HEK293T (cell line): Measurements from ENCODE around the gene DLG1.

Experiments
- ARNT ChIP-seq: fragments of 450-650 bp; IDR thresholded peaks from 2 replicates; pipeline ENCODE4 v1.6.1; 2017; ENCODE audit warnings: mild to moderate bottlenecking
- BHLHE40 ChIP-seq: fragments of 450-650 bp; IDR thresholded peaks from 2 replicates; pipeline ENCODE4 v1.6.1; 2016; ENCODE audit warnings: mild to moderate bottlenecking, moderate library complexity, borderline replicate concordance
- FOXA1 ChIP-seq: fragments of 450-650 bp; IDR thresholded peaks from 2 replicates; pipeline ENCODE4 v1.6.1; 2016; ENCODE audit warnings: mild to moderate bottlenecking
- FOXK2 ChIP-seq: fragments of 450-650 bp; IDR thresholded peaks from 2 replicates; pipeline ENCODE4 v1.6.1; 2016; ENCODE audit warnings: mild to moderate bottlenecking
- FOXM1 ChIP-seq: fragments of 450-650 bp; IDR thresholded peaks from 2 replicates; pipeline ENCODE4 v1.6.1; 2017; ENCODE audit warnings: mild to moderate bottlenecking, borderline replicate concordance
- L3MBTL2 ChIP-seq: fragments of 450-650 bp; conservative IDR thresholded peaks from 2 replicates; pipeline ENCODE4 v1.6.1; 2016; ENCODE audit warnings: mild to moderate bottlenecking
- LEF1 ChIP-seq: fragments of 450-650 bp; IDR thresholded peaks from 2 replicates; pipeline ENCODE4 v1.6.1; 2017; ENCODE audit warnings: mild to moderate bottlenecking, borderline replicate concordance
- NFRKB ChIP-seq: fragments of 450-650 bp; IDR thresholded peaks from 2 replicates; pipeline ENCODE4 v1.6.1; 2016; ENCODE audit warnings: mild to moderate bottlenecking, moderate library complexity
- PKNOX1 ChIP-seq: fragments of 450-650 bp; IDR thresholded peaks from 2 replicates; pipeline ENCODE4 v1.6.1; 2016
- SP1 ChIP-seq: fragments of 450-650 bp; IDR thresholded peaks from 2 replicates; pipeline ENCODE4 v1.6.1; 2017
- SUZ12 ChIP-seq: fragments of 450-650 bp; IDR thresholded peaks from 2 replicates; pipeline ENCODE4 v1.6.1; 2016; ENCODE audit warnings: mild to moderate bottlenecking
- TARDBP ChIP-seq: fragments of 450-650 bp; IDR thresholded peaks from 2 replicates; pipeline ENCODE4 v1.6.1; 2016

GRCh38 chr3:197023241-197023997 is 275.0 kb downstream of the DLG1 start:
- TF ChIP-seq FOXA1 (no peak), FOXM1 (no peak), TARDBP (no peak), LEF1 (no peak), FOXK2 (no peak), NFRKB (no peak), SP1 (no peak), ARNT (no peak), PKNOX1 (no peak), SUZ12 (no peak), BHLHE40 (no peak), L3MBTL2 (no peak)
